Stimulated activated CD8-positive, alpha-beta memory T cell treated with anti-CD3 and anti-CD28 coated beads, Interleukin-2, amount 100 ng/mL, for 1 hour (primary cell): ENCODE results near the gene RARA.

Experiments used
- DNase-seq, 2 donors: peaks; one replicate each; pipeline ENCODE4 v3.0.0-alpha.2; 2020; ENCODE audit warnings: low read depth in 2 of 2

RARA gene

GRCh38 chr17:40327735-40328385 is 18.9 kb downstream of the RARA start:
- no peak for DNase-seq

GRCh38 chr17:40328386-40328766 is 19.4 kb downstream of the RARA start:
- no peak for DNase-seq

GRCh38 chr17:40329839-40330794 is 21.1 kb downstream of the RARA start:
- DNase-seq = no peak

GRCh38 chr17:40330850-40331470 is 22.0 kb downstream of the RARA start:
- no peak for DNase-seq

GRCh38 chr17:40331743-40332641 is 23.0 kb downstream of the RARA start:
- no peak for DNase-seq

- no peak for DNase-seq
Measured at GRCh38 chr17:40333781-40334448, 24.9 kb downstream of the RARA start.

- no peak for DNase-seq
Measured at GRCh38 chr17:40335620-40336019, 26.6 kb downstream of the RARA start.

- DNase-seq = no peak
Measured at GRCh38 chr17:40337351-40337750, 28.4 kb downstream of the RARA start.

- DNase-seq = no peak
Measured at GRCh38 chr17:40338058-40338457, 29.1 kb downstream of the RARA start.

- no peak for DNase-seq
Measured at GRCh38 chr17:40338941-40339649, 30.1 kb downstream of the RARA start.

GRCh38 chr17:40340327-40340726 is 31.3 kb downstream of the RARA start:
- DNase-seq = no peak

- peak; percentile 74 to 75 for DNase-seq
Measured at GRCh38 chr17:40340880-40341807, 32.2 kb downstream of the RARA start.

GRCh38 chr17:40341808-40342503 is 33.0 kb downstream of the RARA start:
- DNase-seq = no peak

GRCh38 chr17:40342504-40343218 is 33.7 kb downstream of the RARA start:
- DNase-seq = no peak

- no peak for DNase-seq
Measured at GRCh38 chr17:40343219-40344119, 34.5 kb downstream of the RARA start.

- no peak for DNase-seq
Measured at GRCh38 chr17:40344421-40345160, 35.6 kb downstream of the RARA start.
